HepG2 (cell line): ENCODE results near the gene ZNF12. TPM values are rescaled to one million over a fixed set of nuclear protein-coding genes. Genes with fewer than 3 reads are reported as not detected.

Source experiments
- ATAC-seq: fragments of 200-7000 bp; cut with Tn5 transposase; 3 replicates; pipeline ENCODE4 v1.9.1; 2020; ENCODE audit warnings: mild to moderate bottlenecking, moderate library complexity
- BruUV-seq: library from RNA; stranded (reverse); fragments of 400-500 nt; replicated peaks from 2 replicates; lab custom pipeline; 2021; lab: Mats Ljungman, UMichigan
- CTCF ChIA-PET: fragments of 300-600 bp; formaldehyde crosslinking; extraction: SDS; loops from one replicate; lab custom pipeline; 2021; ENCODE audit warnings: low total read pairs, inconsistent platforms, low intra/inter-chr PET ratio; lab: Yijun Ruan, JAX
- POLR2A ChIA-PET: fragments of 350-600 bp; sonication (Branson Sonifier 250); formaldehyde crosslinking; loops from one replicate; lab custom pipeline; 2020; ENCODE audit warnings: antibody characterized with exemption, inconsistent platforms; lab: Yijun Ruan, JAX
- DNase-seq: peaks from one replicate; pipeline ENCODE4 v3.0.0-alpha.2; 2015; ENCODE audit warnings: low spot score
- FAIRE-seq: peaks from 3 replicates; lab custom pipeline; 2011; peaks lifted over from hg19 to GRCh38; lab: Jason Lieb, UNC
- H2AFZ ChIP-seq: one replicate; pipeline ENCODE4 v1.6.1; 2011; ENCODE audit warnings: low read length, inconsistent platforms
- H3K27ac ChIP-seq: fragments of 300-600 bp; 3 replicates; pipeline ENCODE4 v1.8.0; 2011; ENCODE audit warnings: mixed run types, mild to moderate bottlenecking, mixed read lengths, low read length, inconsistent platforms; ENCODE audit not compliant: insufficient read depth; ENCODE audit errors: extremely low read length
- H3K27me3 ChIP-seq, 2 experiments: fragments of 200-600 bp in 1 of 2; 2 replicates in 1 of 2; 3 replicates in 1 of 2; pipeline versions ENCODE4 v1.6.0 to v1.8.0; 2011; ENCODE audit warnings: low read length in 2 of 2, mild to moderate bottlenecking in 2 of 2, moderate library complexity in 2 of 2, inconsistent platforms in 1 of 2; ENCODE audit not compliant: insufficient read depth in 2 of 2, control insufficient read depth in 1 of 2
- H3K36me3 ChIP-seq, 2 experiments: fragments of 200-600 bp in 1 of 2; replicated peaks in 1 of 2; 2 replicates in 1 of 2; 3 replicates in 1 of 2; pipeline versions ENCODE4 v1.5.1 to v1.8.0; 2011; ENCODE audit warnings: low read length in 2 of 2, inconsistent platforms in 1 of 2; ENCODE audit not compliant: insufficient read depth in 2 of 2, control insufficient read depth in 1 of 2
- H3K4me1 ChIP-seq: 2 replicates; pipeline ENCODE4 v1.5.1; 2012; ENCODE audit warnings: low read length, inconsistent platforms; ENCODE audit not compliant: insufficient read depth
- H3K4me2 ChIP-seq: 2 replicates; pipeline ENCODE4 v1.6.0; 2011; ENCODE audit warnings: low read depth, low read length, inconsistent platforms
- H3K4me3 ChIP-seq, 3 experiments: fragments of 200-600 bp in 1 of 3; sonication (generic), shearing (Covaris generic) in 1 of 3; replicated peaks in 1 of 3; 2 replicates each; pipeline ENCODE4 v1.5.1; 2011 to 2016; ENCODE audit warnings: low read length in 3 of 3, inconsistent platforms in 2 of 3, low read depth in 2 of 3, mild to moderate bottlenecking in 2 of 3, control low read depth in 1 of 3, mixed read lengths in 1 of 3; ENCODE audit not compliant: insufficient read depth in 1 of 3
- H3K79me2 ChIP-seq: one replicate; pipeline ENCODE4 v1.6.1; 2011; ENCODE audit warnings: low read length, inconsistent platforms; ENCODE audit not compliant: insufficient read depth
- H3K9ac ChIP-seq: 2 replicates; pipeline ENCODE4 v1.6.0; 2011; ENCODE audit warnings: mild to moderate bottlenecking, low read depth, low read length, inconsistent platforms; ENCODE audit not compliant: insufficient read depth
- H3K9me3 ChIP-seq: 2 replicates; pipeline ENCODE4 v1.5.1; 2012; ENCODE audit warnings: mild to moderate bottlenecking, low read length
- H4K20me1 ChIP-seq: 2 replicates; pipeline ENCODE4 v1.6.0; 2011; ENCODE audit warnings: inconsistent platforms, mild to moderate bottlenecking, low read length, moderate library complexity; ENCODE audit not compliant: insufficient read depth
- MAFG ChIP-seq: sonication (generic); formaldehyde crosslinking; IDR thresholded peaks from 2 replicates; pipeline ENCODE4 v1.5.1; 2020; ENCODE audit warnings: mild to moderate bottlenecking, missing genetic modification reagents
- NCOA2 ChIP-seq: sonication (generic); formaldehyde crosslinking; IDR thresholded peaks from 2 replicates; pipeline ENCODE4 v1.8.0; 2022; ENCODE audit warnings: inconsistent platforms
- REPIN1 ChIP-seq: sonication (generic); formaldehyde crosslinking; IDR thresholded peaks from 2 replicates; pipeline ENCODE4 v1.8.0; 2022; ENCODE audit warnings: missing genetic modification reagents, low read depth, mild to moderate bottlenecking, borderline replicate concordance
- ZNF382 ChIP-seq: sonication (generic); formaldehyde crosslinking; IDR thresholded peaks from 2 replicates; pipeline ENCODE4 v1.5.0; 2020; ENCODE audit warnings: missing genetic modification reagents, mild to moderate bottlenecking, borderline replicate concordance
- whole genome bisulfite sequencing: methylation state at CpG from one replicate; pipeline ENCODE4 v1.1.6; 2017; ENCODE audit warnings: low lambda C conversion rate; 5-methylcytosine and 5-hydroxymethylcytosine counted together
- in situ Hi-C: cut with HindIII; loops from 2 replicates; pipeline ENCODE4 v1.10.0; 2017; ENCODE audit warnings: low pct_unique_long_range_greater_than_20kb; ENCODE audit not compliant: extremely low pct_ligation_motif_present
- intact Hi-C: fragments of 100-400 bp; cut with micrococcal nuclease; formaldehyde crosslinking; loops from one replicate; pipeline ENCODE4 v1.10.0; 2022; ENCODE audit not compliant: unreplicated experiment
- polyA plus RNA-seq, 8 experiments: library from polyadenylated mRNA; depleted of rRNA in 3 of 8; stranded (reverse) in 7 of 8; unstranded in 1 of 8; fragments of >200 nt; fragmentation: Illumina TruSeq in 4 of 8; extraction: Trizol in 4 of 8; gene quantifications; 2 replicates each; pipeline versions ENCODE4 v1.2.1 to v1.2.3, GENCODE V29; 2011 to 2016; ENCODE audit warnings: low read depth in 4 of 8, missing spikeins in 1 of 8, mixed read lengths in 1 of 8; ENCODE audit not compliant: insufficient read depth in 1 of 8
- total RNA-seq, 5 experiments: library from RNA; depleted of rRNA; stranded (reverse); fragments of >200 nt; fragmentation: Illumina TruSeq; extraction: Trizol; gene quantifications; 2 replicates each; pipeline ENCODE4 v1.2.3, GENCODE V29; 2016; ENCODE audit warnings: low read depth in 1 of 5
- TF ChIP-seq, protein P1 (sequence below): sonication (generic); formaldehyde crosslinking; IDR thresholded peaks from 2 replicates; pipeline ENCODE4 v1.4.0; 2020; ENCODE audit warnings: missing genetic modification reagents, borderline replicate concordance
- TF ChIP-seq, protein P2 (sequence below): sonication (generic); formaldehyde crosslinking; IDR thresholded peaks from 2 replicates; pipeline ENCODE4 v1.8.0; 2022; ENCODE audit warnings: mild to moderate bottlenecking, missing genetic modification reagents
- TF ChIP-seq, protein P3 (sequence below): sonication (generic); formaldehyde crosslinking; IDR thresholded peaks from 2 replicates; pipeline ENCODE4 v1.4.0; 2020; ENCODE audit warnings: missing genetic modification reagents

Gene ZNF12
- total and polyA plus RNA-seq, 2 of the 13 experiments (the other 11 are each of a cell fraction or from before 2014, with no cell fraction given) = 21.4 to 22.8 TPM

DNA sequence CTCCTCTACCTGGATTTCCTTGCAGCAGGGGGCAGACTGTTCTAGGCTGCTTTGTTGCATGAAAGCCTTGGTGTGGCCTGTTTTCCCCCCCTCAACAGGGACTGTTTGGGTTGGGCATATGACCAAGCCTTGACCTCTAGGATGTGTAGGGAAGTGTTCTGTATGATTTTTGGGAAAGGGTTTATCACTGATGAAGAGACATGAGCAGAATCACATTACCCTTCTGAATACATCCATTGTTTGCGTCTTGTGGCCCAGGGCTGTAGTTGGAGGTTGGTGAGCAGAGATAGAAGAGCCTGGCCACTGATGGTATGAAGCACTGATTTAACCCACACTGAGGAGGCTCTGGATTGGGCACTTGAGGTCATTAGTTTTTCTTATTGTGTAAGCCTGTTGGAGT lies 26.6 kb downstream of the ZNF12 start:
- in situ Hi-C loops = no loop called here
- WGBS = 100% methylated on average over 1 of the region's 1 CpG
- FAIRE-seq (no peak), ATAC-seq (no peak; the same call in 2 of the 3 replicates), DNase-seq (no peak)
- no TSS peak for BruUV-seq
- TF ChIP-seq NCOA2 (no peak), ZNF382 (CRISPR knock-in tag) (no peak)
- TF ChIP-seq, protein P1, sequence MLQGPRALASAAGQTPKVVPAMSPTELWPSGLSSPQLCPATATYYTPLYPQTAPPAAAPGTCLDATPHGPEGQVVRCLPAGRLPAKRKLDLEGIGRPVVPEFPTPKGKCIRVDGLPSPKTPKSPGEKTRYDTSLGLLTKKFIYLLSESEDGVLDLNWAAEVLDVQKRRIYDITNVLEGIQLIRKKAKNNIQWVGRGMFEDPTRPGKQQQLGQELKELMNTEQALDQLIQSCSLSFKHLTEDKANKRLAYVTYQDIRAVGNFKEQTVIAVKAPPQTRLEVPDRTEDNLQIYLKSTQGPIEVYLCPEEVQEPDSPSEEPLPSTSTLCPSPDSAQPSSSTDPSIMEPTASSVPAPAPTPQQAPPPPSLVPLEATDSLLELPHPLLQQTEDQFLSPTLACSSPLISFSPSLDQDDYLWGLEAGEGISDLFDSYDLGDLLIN (CRISPR knock-in tag) = no peak
- TF ChIP-seq, protein P2, sequence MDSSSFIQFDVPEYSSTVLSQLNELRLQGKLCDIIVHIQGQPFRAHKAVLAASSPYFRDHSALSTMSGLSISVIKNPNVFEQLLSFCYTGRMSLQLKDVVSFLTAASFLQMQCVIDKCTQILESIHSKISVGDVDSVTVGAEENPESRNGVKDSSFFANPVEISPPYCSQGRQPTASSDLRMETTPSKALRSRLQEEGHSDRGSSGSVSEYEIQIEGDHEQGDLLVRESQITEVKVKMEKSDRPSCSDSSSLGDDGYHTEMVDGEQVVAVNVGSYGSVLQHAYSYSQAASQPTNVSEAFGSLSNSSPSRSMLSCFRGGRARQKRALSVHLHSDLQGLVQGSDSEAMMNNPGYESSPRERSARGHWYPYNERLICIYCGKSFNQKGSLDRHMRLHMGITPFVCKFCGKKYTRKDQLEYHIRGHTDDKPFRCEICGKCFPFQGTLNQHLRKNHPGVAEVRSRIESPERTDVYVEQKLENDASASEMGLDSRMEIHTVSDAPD (CRISPR knock-in tag) = no peak
- H3K36me3 ChIP-seq = no peaks in the 10 kb centered on the region
- no peak overlapping the region for H3K4me2 ChIP-seq
- no peaks in the 10 kb centered on the region for H3K27me3 ChIP-seq
- H4K20me1 ChIP-seq = no peaks in the 10 kb centered on the region
- H3K4me3 ChIP-seq = no peak overlapping the region
- peaks cover 54% of the 10 kb centered on the region for H3K9me3 ChIP-seq
- ChIA-PET CTCF (no interaction called here), POLR2A (no interaction called here)
- no peak overlapping the region for H3K9ac ChIP-seq
- intact Hi-C loops = no loop called here
- H2AFZ ChIP-seq = no peak overlapping the region
- H3K4me1 ChIP-seq = no peaks in the 10 kb centered on the region
- no peak overlapping the region for H3K27ac ChIP-seq
- H3K79me2 ChIP-seq = no peaks in the 10 kb centered on the region

DNA sequence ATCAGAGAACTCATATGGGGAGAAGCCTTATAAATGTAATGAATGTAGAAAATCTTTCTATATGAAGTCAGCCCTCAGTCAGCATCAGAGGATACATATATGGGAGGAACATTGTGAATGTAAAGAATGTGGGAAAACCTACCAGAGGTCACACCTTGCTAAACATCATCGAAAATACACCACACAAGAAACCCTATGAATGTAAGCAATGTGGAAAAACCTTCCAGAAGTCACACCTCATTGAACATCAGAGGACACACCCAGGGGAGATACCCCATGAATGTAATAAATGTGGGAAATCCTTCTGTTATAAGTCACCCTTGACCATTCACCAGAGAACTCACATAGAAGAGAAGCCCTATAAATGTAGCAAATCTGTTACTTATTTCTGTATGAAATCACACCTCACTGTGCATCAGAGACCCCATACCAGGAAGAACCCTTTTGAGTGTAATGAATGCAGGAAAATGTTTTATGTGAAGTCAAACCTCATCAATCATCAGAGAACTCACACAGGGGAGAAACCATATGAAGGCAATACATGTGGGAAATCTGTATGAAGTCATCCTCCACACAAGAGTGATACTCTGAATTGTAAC lies 30.8 kb downstream of the ZNF12 start:
- Histone ChIP-seq H3K4me3 (no peak overlapping the region), H3K9ac (no peak overlapping the region), H3K4me2 (no peak overlapping the region), H4K20me1 (no peaks in the 10 kb centered on the region), H3K36me3 (no peaks in the 10 kb centered on the region), H2AFZ (no peak overlapping the region), H3K9me3 (peaks cover 79% of the 10 kb centered on the region), H3K27me3 (no peaks in the 10 kb centered on the region), H3K4me1 (no peaks in the 10 kb centered on the region), H3K27ac (no peak overlapping the region), H3K79me2 (no peaks in the 10 kb centered on the region)
- intact Hi-C loops (no loop called here), in situ Hi-C loops (no loop called here)
- FAIRE-seq = no peak
- CTCF ChIA-PET = no interaction called here
- DNase-seq = no peak
- WGBS = 6% methylated on average over 1 of the region's 1 CpG
- BruUV-seq = no TSS peak
- POLR2A ChIA-PET = no interaction called here
- no peak for ATAC-seq
- TF ChIP-seq REPIN1 (CRISPR knock-in tag) (no peak), MAFG (CRISPR knock-in tag) (no peak)
- TF ChIP-seq, protein P3, sequence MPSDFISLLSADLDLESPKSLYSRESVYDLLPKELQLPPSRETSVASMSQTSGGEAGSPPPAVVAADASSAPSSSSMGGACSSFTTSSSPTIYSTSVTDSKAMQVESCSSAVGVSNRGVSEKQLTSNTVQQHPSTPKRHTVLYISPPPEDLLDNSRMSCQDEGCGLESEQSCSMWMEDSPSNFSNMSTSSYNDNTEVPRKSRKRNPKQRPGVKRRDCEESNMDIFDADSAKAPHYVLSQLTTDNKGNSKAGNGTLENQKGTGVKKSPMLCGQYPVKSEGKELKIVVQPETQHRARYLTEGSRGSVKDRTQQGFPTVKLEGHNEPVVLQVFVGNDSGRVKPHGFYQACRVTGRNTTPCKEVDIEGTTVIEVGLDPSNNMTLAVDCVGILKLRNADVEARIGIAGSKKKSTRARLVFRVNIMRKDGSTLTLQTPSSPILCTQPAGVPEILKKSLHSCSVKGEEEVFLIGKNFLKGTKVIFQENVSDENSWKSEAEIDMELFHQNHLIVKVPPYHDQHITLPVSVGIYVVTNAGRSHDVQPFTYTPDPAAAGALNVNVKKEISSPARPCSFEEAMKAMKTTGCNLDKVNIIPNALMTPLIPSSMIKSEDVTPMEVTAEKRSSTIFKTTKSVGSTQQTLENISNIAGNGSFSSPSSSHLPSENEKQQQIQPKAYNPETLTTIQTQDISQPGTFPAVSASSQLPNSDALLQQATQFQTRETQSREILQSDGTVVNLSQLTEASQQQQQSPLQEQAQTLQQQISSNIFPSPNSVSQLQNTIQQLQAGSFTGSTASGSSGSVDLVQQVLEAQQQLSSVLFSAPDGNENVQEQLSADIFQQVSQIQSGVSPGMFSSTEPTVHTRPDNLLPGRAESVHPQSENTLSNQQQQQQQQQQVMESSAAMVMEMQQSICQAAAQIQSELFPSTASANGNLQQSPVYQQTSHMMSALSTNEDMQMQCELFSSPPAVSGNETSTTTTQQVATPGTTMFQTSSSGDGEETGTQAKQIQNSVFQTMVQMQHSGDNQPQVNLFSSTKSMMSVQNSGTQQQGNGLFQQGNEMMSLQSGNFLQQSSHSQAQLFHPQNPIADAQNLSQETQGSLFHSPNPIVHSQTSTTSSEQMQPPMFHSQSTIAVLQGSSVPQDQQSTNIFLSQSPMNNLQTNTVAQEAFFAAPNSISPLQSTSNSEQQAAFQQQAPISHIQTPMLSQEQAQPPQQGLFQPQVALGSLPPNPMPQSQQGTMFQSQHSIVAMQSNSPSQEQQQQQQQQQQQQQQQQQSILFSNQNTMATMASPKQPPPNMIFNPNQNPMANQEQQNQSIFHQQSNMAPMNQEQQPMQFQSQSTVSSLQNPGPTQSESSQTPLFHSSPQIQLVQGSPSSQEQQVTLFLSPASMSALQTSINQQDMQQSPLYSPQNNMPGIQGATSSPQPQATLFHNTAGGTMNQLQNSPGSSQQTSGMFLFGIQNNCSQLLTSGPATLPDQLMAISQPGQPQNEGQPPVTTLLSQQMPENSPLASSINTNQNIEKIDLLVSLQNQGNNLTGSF (CRISPR knock-in tag) = no peak
